ENCODE measurements around the gene TDRD10.

Gene TDRD10

DNA sequence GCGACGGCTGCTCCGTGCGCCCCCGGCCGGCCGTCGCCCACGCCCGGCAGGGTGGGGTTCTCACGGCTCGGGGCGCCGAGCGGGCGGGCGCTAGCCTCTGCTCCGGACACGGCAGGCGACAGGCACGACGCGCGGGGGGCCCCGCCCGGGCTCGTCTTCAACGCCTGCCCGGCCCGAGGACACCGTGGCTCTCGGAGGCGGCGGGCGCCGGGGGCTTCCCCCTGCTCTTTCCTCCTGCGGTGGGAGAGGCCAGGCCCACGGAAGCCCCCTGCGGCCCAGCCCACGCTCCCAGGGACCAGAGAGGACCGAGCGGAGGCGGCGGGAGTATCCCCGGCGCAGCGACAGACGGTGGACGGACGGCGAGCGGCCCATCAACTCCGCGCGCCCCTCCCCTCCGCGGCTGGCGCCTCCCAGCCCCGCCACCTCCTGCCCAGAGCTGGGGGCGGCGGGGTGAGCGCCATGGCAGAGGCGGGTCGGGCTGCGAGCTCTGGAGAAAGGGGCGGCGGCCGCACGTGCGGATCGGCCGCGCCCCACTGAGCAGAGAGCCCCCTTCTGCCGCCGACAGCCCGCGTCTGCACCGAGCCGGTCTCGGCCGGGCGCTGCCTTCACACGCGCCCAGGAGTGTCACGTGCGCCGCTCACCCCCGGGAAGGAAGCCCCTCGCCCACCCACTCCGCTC is at the start of gene TDRD10, which contains the start of gene SHE:
Gene TDRD10, plus strand, starts transcription at position 154 of the 678 bp plus-strand sequence. CDS start 4,685 bp downstream, outside the sequence.
Gene SHE, minus strand, starts transcription at position 347 of the 678 bp plus-strand sequence. CDS start 386 bp downstream, outside the sequence.
- peak; percentile 40 for DNase-seq

DNA sequence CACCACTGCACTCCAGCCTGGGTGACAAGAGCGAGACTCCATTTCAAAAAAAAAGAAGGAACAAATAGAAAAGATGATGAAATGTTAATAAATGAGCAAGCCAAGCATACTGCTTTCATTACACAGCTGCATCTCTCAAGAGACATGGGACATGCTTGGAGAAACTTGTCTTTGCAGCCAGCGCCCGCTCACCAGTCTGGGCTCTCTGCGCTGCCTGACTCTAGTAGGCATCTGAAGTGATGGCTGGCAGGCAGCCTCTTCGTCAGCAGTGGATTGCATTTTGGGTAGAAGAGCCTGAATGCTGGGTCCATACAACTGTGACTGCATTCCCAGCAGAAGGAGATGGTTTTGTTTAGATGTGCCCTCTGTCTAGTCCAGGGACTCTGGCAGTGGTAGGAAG is 48.9 kb upstream of the TDRD10 start:
- no peak for DNase-seq

DNA sequence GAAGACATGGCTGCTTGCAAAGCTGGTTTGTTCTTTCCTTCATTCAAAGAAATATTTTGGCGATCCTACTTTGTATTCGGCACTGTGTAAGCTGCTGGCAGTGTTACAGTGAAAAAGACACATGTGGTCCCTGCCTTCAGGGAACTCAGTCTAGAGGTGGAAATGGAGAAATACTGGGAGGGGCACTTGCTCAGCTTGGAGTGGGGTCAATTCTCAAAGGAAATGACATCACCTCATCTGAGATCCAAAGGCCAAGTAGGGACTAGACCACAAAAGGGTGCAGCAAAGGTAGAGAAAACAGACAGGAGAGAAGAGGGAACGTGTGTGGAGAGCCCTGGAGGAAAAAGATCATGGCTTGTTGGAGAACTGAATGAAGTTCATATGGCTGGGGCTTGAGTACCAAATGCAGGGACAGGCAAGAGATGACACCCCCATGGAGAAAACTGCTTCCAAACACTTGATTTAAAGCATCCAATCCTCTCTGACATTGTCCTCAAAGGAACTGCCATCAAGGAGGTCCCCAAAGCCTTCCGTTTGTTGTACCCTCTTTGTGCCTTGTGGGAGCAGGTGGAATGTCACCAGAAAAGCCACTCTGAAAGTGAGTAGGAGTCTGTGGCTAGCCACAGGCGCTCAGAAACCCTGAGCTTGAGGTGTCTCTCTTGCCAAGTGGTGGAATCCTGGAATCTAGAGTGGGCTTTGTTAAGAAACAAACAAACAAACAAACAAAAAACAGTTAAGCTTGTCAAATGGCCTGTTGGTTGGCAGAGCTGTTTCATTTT is 48.3 kb upstream of the TDRD10 start:
- no peak for DNase-seq

DNA sequence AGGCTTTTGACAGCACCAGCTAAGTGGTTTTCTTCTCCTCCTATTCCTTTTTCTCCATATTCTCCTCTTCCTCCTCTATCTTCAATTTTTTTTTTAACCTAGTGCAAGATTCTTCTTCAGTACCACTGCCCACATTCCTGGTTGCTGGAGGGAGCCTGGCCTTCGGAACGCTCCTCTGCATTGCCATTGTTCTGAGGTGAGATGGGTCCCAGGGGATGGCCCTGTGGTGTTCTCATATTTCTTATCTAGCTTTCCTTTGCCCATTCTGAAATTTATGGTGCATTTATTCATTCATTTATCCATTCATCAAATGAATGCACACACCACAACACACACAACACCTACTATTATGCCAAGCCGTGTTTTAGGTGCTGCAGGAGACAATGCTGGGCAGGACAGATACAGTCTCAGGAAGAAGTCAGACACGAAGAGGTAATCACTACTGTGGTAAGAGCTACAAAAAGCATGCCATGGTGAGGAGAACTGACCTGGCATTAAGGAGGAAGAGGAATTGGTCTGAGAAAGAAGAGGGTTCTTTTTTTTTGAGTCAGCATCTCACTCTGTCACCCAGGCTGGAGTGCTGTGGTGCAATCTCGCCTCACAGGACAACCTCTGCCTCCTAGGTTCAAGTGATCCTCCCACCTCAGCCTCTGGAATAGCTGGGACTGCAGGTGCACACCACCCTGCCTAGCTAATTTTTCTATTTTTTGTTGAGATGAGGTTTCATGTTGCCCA is 47.5 kb upstream of the TDRD10 start:
- DNase-seq = no peak

DNA sequence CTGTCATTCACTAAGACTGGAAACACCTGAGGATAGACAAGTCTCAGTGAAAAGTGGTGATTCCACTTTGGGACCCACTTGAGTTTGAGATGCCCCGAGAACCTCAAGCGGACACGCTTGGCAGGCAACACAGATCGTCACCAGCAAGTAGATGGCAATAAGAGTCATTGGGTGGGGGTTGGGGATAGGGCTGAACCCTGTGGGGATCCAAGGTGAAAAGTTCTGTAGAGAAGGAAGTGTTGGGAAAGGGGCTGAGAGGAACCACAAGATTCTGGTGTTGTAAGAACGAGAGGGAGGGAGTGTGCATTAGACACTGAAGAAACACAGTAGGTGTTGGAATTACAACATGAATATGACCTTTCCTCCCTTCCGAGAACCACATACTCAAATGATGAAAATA is 45.4 kb upstream of the TDRD10 start:
- DNase-seq = no peak

DNA sequence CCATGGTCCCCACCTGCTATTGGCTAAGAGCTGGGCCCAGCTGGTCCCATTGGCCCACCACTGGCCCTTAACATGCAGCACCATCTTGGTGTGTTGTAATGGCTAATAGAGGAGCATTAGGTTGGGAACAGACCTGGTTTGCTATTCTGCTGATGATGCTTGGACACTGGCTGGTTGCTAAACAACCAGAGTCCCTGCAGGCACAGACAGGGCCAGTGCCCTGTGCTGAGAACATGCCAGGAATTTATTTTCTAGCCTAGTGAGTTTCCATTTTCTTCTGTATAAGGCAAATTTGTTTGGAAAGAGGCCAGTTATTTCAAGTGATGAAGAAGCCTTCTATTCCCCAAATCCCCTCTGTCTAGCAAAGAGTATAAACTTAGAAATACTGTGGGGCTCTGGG is 42.9 kb upstream of the TDRD10 start:
- no peak for DNase-seq

DNA sequence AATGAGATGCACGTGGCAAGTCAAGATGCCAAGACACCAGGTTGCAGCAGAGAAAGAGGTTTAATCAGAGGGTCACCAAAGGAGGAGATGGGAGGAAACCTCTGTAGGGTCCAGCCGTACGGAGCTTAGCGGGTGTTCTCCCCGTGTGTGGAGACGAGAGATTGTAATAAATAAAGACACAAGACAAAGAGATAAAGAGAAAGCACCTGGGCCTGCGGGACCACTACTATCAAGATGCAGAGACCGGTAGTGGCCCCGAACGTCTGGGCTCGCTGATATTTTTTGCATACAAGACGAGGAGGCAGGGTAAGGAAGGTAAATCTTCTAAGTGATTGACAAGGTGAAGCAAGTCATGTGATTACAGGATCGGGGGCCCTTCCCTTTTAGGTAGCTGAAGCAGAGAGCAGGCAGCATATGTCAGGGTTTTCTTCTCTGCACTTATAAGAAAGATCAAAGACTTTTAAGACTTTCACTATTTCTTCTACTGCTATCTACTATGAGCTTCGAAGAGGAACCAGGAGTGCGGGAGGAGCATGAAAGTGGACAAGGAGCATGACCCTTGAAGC is 41.2 kb upstream of the TDRD10 start:
- no peak for DNase-seq

- peak; percentile 70 for DNase-seq
Measured at GRCh38 chr1:154463512-154463990, 38.5 kb upstream of the TDRD10 start.

DNA sequence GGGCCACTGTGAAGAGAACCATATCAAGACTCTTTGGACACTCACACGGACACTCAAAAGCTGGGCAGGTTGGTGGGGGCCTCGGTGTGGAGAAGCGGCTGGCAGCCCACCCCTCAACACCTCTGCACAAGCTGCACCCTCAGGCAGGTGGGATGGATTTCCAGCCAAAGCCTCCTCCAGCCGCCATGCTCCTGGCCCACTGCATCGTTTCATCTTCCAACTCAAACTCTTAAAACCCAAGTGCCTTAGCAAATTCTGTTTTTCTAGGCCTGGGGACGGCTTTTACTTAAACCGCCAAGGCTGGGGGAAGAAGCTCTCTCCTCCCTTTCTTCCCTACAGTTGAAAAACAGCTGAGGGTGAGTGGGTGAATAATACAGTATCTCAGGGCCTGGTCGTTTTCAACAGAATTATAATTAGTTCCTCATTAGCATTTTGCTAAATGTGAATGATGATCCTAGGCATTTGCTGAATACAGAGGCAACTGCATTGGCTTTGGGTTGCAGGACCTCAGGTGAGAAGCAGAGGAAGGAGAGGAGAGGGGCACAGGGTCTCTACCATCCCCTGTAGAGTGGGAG is 36.3 kb upstream of the TDRD10 start:
- no peak for DNase-seq

DNA sequence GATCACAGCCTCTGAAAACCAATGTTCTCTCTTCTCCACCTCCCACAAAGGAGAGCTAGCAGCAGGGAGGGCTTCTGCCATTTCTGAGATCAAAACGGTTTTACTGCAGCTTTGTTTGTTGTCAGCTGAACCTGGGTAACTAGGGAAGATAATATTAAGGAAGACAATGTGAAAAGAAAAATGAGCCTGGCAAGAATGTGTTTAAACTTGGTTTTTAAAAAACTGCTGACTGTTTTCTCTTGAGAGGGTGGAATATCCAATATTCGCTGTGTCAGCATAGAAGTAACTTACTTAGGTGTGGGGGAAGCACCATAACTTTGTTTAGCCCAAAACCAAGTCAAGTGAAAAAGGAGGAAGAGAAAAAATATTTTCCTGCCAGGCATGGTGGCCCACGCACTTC is 35.8 kb upstream of the TDRD10 start:
- no peak for DNase-seq

- DNase-seq = no peak
Measured at GRCh38 chr1:154466921-154467417, 35.0 kb upstream of the TDRD10 start.

DNA sequence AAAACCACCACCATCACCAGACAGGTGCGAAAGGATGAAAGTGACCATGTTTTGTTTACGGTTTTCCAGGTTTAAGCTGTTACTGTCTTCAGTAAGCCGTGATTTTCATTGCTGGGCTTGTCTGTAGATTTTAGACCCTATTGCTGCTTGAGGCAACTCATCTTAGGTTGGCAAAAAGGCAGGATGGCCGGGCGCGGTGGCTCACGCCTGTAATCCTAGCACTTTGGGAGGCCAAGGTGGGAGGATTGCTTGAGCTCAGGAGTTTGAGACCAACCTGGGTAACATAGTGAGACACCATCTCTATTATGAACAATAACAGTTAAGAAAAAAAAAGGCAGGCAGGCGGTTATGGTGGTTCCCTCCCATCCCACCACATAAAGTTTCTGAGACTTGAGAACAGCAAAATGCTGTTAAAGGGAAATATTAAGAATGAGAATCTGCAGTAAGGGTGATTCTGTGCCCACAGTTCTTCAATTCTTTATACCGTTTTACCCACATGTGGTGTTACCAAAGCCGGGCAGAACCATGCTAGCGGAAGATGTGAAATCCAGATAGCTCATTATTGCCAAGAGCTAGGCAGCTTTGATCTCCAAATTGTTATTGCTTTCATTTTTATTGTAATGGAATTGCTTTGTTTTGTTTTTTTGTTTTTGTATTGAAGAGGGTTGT is 34.5 kb upstream of the TDRD10 start:
- DNase-seq = no peak

DNA sequence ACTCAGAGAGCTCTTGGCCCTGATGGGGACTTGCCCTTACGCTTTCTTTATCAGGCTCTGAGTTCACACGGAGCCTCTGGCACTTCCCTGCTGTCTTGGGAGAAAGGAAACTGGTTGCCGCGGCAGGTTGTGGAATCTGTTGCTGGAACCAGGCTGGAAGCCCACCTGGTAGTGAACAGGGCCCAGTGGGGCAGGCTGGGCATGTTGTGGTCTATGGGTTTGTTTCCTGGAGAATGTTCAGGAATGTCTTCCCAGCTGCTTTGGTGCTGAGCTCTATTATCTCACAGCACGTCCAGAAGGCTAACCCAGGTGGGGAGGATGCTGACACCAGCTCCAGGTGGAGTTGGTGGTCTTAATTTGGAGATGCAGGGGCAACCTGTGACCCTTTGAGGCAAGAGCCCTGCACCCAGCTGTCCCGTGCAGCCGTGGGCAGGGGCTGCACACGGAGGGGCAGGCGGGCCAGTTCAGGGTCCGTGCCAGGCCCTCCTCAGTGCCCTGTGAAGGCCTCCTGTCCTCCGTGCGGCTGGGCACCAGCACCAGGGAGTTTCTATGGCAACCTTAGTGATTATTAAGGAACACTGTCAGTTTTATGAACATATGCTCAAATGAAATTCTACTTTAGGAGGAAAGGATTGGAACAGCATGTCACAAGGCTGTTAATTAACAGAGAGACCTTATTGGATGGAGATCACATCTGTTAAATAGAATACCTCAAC is 33.3 kb upstream of the TDRD10 start:
- DNase-seq = no peak

- no peak for DNase-seq
Measured at GRCh38 chr1:154469844-154470560, 32.0 kb upstream of the TDRD10 start.

DNA sequence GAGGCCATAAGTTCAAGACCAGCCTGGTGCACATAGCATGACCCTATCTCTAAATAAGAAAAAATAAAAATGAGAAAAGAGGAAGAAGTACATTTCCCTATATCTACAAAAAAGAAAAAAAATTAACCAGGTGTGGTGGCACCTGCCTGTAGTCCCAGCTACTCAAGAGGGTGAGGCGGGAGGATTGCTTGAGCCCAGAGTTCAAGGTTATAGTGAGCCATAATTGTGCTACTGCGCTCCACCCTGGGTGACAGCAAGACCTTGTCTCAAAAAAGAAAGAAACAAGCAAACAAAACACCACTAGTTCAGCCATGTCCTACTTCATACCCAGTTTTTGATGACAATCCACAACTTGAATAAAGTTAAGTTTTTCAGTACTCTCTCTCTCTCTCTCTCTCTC is 30.7 kb upstream of the TDRD10 start:
- DNase-seq = no peak

DNA sequence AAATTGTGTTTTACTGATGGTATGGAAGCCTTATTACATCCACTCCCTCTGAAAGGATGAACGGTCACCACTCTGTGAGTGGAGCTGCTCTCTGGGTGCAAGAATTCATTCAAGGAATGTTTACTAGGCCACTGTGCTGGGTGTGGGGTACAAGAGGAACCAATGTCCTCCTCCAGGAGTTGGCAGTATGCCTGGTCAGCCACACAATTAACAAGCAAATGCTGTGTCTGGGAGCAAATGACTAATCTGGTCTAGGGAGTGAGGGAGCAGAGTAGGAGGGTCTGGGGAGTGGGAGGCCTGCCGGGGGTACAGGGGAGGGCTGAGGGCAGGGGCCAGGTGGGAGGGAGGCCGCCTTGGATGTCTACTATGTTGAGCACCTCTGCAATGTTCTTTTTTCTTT is 27.2 kb upstream of the TDRD10 start:
- DNase-seq = no peak

- DNase-seq = no peak
Measured at GRCh38 chr1:154476791-154477190, 25.2 kb upstream of the TDRD10 start.

GRCh38 chr1:154478013-154478412 is 24.0 kb upstream of the TDRD10 start:
- DNase-seq = no peak

DNA sequence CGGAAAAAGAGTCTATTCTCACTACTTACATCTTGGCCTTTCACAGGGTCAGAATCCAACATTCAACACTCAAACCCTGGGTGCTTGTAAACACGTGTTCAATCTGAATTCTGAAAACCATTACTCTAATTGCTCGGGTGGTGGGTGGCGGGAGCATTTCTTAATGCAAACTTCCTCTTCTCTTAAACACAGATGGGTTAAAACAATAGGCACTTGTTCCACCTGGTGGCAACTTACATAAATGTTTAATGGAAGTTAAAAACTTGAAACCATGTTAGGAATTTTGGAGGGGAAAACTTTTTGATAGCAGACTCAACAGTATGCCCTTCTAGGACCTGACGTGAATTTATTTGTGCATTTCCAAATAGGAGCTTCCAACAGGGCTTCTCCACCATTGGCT is 23.4 kb upstream of the TDRD10 start:
- no peak for DNase-seq

DNA sequence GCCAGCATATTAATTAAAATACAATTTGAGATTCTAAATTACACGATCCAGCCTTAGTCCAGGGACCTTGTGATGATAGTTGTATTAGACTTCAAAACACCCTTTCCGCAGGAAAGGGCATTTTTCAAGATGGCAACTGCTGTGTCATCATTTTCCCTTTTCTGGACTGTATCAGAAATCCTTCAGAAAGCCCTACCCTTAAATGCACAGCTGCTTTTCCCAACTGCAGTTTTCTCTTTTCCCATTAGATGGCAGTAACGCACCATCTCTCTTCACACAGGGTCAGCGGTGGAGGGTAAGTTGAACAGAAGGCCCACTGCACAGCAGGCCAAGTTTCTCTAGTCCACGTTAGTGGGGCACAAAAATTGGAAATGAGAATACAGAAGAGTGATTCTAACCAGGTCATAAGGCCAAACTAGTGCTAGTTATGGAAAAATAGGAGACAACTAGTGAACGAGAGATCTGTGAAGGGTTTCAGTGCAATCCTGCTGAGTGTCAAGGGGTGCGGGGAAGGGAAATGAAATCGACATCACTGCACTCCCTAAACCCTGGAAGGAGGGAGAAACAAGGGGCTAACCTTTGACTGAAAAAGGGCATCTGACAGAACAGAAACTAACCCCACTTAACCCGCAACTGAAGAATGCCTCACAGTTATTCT is 22.1 kb upstream of the TDRD10 start:
- peak; percentile 44 for DNase-seq
